ENCODE data around the gene SENP6. TPM values are rescaled to one million over a fixed set of nuclear protein-coding genes. Genes with fewer than 3 reads are reported as not detected.
"Not testable (repeated sequence)": the region's sequence is repeated elsewhere in the genome, so short reads cannot be mapped to it uniquely, and the experiment has no call there.

SENP6 gene
- total RNA-seq, 1 donor from 2014 or later, result 54.2 TPM

DNA sequence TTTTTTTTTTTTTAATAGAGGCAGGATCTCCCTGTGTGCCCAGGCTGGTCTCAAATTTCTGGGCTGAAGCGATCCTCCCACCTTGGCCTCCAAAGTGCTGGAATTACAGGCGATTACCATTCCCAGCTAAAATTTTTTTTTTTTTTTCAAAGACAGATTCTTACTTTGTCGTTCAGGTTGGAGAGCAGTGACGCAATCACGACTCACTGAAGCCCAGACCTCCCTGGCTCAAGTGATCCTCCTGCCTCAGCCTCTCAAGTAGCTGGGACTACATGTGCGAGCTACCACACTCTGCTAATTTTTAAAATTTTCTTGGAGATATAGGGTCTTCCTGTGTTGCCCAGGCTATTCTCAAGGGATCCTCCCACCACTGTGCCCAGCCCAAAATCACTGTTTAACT is 89.3 kb downstream of the SENP6 start:
- peaks cover 71% of the 10 kb centered on the region for H3K36me3 ChIP-seq
- H3K9me3 ChIP-seq (replicated peaks), result no peaks in the 10 kb centered on the region

DNA sequence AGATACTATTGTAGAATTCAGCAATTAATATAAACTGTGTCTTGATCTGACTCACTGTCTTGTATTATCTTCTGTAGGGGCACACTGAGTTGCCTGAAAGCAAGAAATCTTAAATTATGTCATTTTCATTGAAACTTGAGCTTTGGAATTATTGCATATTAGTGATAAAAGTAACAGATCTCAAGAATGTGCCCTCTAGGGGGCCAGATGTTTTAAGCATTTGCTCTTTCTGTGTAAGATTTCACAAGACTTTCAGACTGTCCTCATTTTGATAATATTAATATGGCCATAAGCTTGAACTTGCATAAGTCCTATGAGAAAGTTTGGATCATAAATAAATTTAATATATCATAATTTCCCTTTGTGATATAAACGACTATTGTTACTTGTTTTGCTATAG is 91.9 kb downstream of the SENP6 start:
- TF ChIP-seq, protein P1, sequence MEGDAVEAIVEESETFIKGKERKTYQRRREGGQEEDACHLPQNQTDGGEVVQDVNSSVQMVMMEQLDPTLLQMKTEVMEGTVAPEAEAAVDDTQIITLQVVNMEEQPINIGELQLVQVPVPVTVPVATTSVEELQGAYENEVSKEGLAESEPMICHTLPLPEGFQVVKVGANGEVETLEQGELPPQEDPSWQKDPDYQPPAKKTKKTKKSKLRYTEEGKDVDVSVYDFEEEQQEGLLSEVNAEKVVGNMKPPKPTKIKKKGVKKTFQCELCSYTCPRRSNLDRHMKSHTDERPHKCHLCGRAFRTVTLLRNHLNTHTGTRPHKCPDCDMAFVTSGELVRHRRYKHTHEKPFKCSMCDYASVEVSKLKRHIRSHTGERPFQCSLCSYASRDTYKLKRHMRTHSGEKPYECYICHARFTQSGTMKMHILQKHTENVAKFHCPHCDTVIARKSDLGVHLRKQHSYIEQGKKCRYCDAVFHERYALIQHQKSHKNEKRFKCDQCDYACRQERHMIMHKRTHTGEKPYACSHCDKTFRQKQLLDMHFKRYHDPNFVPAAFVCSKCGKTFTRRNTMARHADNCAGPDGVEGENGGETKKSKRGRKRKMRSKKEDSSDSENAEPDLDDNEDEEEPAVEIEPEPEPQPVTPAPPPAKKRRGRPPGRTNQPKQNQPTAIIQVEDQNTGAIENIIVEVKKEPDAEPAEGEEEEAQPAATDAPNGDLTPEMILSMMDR (IDR thresholded peaks at IDR 0.05; ENCODE audit: borderline replicate concordance), result no peak
- DNase-seq, result no peak
- no peaks in the 10 kb centered on the region for H3K9me3 ChIP-seq (replicated peaks)
- intact Hi-C loops (cut with micrococcal nuclease), result no loop called here
- H3K4me3 ChIP-seq, result no peak overlapping the region
- H3K4me1 ChIP-seq, result peaks cover 8% of the 10 kb centered on the region
- H3K36me3 ChIP-seq, result peaks cover 80% of the 10 kb centered on the region
- H3K27ac ChIP-seq (replicated peaks), result no peak overlapping the region
- no peaks in the 10 kb centered on the region for H3K27me3 ChIP-seq (ENCODE audit: low read depth)

More for the DNA sequence above, 89.3 kb downstream of the SENP6 start:
- Histone ChIP-seq H3K27me3 (ENCODE audit: low read depth) (no peaks in the 10 kb centered on the region), H3K4me1 (no peaks in the 10 kb centered on the region), H3K27ac (replicated peaks) (no peak overlapping the region), H3K4me3 (no peak overlapping the region)
- DNase-seq, result no peak
- TF ChIP-seq, protein P1 (IDR thresholded peaks at IDR 0.05; ENCODE audit: borderline replicate concordance), result no peak
- intact Hi-C loops (cut with micrococcal nuclease), result no loop called here

DNA sequence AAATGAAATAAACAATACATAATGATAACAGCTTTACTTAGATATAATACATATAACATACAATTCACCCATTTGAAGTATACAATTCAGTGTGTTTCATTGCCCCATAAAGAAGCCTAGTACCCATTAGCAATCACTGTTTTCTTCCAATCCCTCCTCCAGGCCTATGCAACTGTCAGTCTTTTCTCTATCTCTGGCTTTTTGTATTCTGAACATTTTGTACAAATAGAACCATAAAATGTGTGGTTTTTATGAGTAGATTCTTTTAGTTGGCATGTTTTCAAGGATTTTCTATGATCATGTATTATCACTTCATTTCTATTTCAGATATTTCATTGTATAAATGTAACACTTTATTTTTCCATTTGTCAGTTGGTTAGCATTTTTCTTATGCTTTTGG is 92.7 kb downstream of the SENP6 start:
- TF ChIP-seq, protein P1 (IDR thresholded peaks at IDR 0.05; ENCODE audit: borderline replicate concordance), result no peak
- Histone ChIP-seq H3K4me3 (no peak overlapping the region), H3K27me3 (ENCODE audit: low read depth) (no peaks in the 10 kb centered on the region), H3K27ac (replicated peaks) (no peak overlapping the region), H3K36me3 (peaks cover 79% of the 10 kb centered on the region), H3K4me1 (peaks cover 8% of the 10 kb centered on the region), H3K9me3 (replicated peaks) (no peaks in the 10 kb centered on the region)
- DNase-seq, result no peak
- intact Hi-C loops (cut with micrococcal nuclease), result no loop called here

DNA sequence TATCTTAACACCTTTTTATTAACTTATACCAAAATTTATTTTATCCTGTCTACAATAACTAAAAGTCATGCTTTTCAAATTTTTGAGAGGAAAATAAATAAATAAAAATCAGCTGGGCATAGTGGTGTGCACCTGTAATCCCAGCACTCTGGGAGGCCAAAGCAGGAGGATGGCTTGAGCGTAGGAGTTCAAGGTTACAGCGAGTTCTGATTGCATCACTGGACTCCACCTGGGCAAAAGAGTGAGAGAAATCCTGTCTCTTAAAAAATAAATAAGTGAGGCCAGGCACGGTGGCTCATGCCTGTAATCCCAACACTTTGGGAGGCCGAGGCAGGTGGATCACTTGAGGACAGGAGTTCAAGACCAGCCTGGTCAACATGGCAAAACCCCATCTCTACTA is 106.7 kb downstream of the SENP6 start:
- H3K27ac ChIP-seq (replicated peaks); H3K4me3 ChIP-seq; intact Hi-C loops (cut with micrococcal nuclease); H3K9me3 ChIP-seq (replicated peaks); DNase-seq; H3K27me3 ChIP-seq (ENCODE audit: low read depth): not testable (repeated sequence)
- Histone ChIP-seq H3K4me1 (peaks cover 12% of the 10 kb centered on the region), H3K36me3 (peaks cover 54% of the 10 kb centered on the region)

DNA sequence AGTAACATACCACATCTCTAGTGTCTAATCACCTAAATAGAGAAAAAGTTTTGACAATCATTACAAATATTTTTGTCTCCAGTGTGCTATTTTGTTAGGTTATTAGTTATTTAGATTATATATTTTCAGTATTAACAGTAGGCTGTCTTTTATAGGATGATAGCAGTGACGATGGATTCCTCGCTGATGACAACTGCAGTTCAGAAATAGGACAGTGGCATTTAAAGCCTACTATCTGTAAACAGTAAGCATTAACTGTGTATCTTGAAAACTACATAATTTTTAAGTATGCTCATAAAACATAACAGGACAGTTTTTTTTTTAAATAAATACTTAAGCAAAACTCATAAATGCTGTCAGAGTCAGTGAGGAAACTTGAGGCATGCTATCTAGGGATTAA is 109.5 kb downstream of the SENP6 start:
- no peak for DNase-seq
- peaks cover 75% of the 10 kb centered on the region for H3K36me3 ChIP-seq
- no peak overlapping the region for H3K27ac ChIP-seq (replicated peaks)
- no peaks in the 10 kb centered on the region for H3K9me3 ChIP-seq (replicated peaks)
- no peaks in the 10 kb centered on the region for H3K27me3 ChIP-seq (ENCODE audit: low read depth)
- H3K4me1 ChIP-seq, result peaks cover 6% of the 10 kb centered on the region
- intact Hi-C loops (cut with micrococcal nuclease), result no loop called here
- TF ChIP-seq, protein P1 (IDR thresholded peaks at IDR 0.05; ENCODE audit: borderline replicate concordance), result no peak
- H3K4me3 ChIP-seq, result no peak overlapping the region

DNA sequence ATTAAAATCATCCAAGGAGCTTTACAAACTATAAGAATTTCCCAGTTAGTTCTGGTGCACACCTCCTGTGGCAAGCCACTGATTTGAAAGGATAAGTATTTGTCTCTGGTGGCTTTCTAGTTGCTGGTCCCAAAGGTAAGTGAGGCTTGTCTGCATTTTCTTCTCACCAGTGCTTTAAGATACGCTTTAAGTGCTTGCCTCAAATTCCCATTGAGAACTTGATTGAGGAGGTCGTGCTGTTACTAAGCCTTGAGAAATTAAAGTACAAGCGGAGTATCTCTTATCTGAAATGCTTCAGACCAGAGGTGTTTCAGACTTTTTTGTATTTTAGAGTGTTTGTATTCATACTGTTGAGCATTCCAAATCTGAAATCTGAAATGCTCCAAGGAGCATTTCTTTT is 117.5 kb downstream of the SENP6 start:
- H3K27me3 ChIP-seq (ENCODE audit: low read depth), result no peaks in the 10 kb centered on the region
- H3K4me1 ChIP-seq, result no peaks in the 10 kb centered on the region
- no peak overlapping the region for H3K27ac ChIP-seq (replicated peaks)
- H3K36me3 ChIP-seq, result peaks cover 22% of the 10 kb centered on the region
- DNase-seq, result no peak
- no peaks in the 10 kb centered on the region for H3K9me3 ChIP-seq (replicated peaks)
- intact Hi-C loops (cut with micrococcal nuclease), result no loop called here
- TF ChIP-seq, protein P1 (IDR thresholded peaks at IDR 0.05; ENCODE audit: borderline replicate concordance), result no peak
- H3K4me3 ChIP-seq, result no peak overlapping the region
